ENCODE data around the gene GRIN3B. TPM values are rescaled to one million over a fixed set of nuclear protein-coding genes. Genes with fewer than 3 reads are reported as not detected.

Gene GRIN3B
- total RNA-seq, 1 experiment from 2014 or later: not detected

DNA sequence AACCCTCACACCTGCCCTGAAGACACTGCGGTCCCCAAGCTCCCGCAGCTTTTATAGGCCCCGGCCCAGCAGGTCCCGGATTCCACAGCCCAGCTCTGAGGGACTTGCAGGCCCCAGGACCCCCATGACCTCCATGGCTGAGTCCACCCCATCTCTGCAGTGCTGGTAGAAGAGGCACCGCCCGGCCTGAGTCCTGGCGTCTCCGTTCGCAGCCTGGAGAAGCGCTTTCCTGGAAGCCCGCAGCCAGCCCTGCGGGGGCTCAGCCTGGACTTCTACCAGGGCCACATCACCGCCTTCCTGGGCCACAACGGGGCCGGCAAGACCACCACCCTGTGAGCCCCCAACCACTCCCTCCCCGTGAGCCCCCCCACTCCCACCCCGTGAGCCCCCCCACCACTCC is 48.9 kb downstream of the GRIN3B start:
- in situ Hi-C loops (cut with HindIII; ENCODE audit: low pct_unique_long_range_greater_than_20kb, low sequenced_read_pairs): no loop called here
- DNase-seq (ENCODE audit: low read depth): no peak

DNA sequence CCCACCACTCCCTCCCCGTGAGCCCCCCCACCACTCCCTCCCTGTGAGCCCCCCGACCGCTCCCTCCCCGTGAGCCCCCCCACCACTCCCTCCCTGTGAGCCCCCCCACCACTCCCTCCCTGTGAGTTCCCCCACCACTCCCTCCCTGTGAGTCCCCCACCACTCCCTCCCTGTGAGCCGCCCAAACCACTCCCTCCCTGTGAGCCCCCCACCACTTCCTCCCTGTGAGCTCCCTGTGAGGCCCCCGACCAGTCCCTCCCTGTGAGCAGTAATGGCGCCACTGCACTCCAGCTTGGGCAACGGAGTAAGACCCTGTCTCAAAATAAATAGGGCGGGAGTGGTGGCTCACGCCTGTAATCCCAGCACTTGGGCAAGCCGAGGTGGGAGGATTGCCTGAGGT is 49.6 kb downstream of the GRIN3B start:
- DNase-seq (ENCODE audit: low read depth): no peak
- in situ Hi-C loops (cut with HindIII; ENCODE audit: low pct_unique_long_range_greater_than_20kb, low sequenced_read_pairs): no loop called here

DNA sequence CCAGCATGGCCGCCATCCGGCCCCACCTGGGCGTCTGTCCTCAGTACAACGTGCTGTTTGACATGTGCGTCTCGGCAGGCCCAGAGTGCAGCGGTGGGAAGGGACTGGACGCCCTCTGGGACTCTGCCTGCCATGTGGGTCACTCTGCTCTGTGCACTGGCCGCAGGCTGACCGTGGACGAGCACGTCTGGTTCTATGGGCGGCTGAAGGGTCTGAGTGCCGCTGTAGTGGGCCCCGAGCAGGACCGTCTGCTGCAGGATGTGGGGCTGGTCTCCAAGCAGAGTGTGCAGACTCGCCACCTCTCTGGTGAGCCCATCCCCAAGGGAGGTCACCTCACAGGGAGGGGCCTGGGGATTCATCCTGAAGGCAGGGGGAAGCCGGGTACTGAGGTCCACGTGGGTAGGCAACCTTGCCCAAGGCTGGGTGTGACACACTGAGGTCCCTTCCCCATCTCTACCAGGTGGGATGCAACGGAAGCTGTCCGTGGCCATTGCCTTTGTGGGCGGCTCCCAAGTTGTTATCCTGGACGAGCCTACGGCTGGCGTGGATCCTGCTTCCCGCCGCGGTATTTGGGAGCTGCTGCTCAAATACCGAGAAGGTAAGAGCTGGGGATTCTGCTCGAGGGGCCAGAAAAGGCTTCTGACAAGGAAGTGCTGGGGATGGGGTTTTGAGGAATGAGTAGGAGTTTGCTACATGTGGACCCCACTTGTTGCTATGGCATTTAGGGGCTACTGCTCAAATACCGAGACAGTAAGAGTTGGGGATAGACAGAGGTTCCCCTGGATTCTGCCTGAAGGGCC is 51.0 kb downstream of the GRIN3B start:
- DNase-seq (ENCODE audit: low read depth): no peak
- in situ Hi-C loops (cut with HindIII; ENCODE audit: low pct_unique_long_range_greater_than_20kb, low sequenced_read_pairs): no loop called here

DNA sequence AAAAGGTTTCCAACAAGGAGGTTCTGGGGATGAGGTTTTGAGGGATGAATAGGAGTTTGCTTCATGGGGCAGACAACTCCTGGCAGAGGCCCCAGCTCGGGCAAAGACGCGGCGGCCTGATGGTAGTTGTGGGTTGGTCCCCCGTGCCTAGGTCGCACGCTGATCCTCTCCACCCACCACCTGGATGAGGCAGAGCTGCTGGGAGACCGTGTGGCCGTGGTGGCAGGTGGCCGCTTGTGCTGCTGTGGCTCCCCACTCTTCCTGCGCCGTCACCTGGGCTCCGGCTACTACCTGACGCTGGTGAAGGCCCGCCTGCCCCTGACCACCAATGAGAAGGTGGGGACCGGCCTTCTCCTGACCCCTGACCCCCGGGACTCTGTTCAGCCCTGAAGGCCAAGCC is 51.6 kb downstream of the GRIN3B start:
- in situ Hi-C loops (cut with HindIII; ENCODE audit: low pct_unique_long_range_greater_than_20kb, low sequenced_read_pairs): no loop called here
- no peak for DNase-seq (ENCODE audit: low read depth)

DNA sequence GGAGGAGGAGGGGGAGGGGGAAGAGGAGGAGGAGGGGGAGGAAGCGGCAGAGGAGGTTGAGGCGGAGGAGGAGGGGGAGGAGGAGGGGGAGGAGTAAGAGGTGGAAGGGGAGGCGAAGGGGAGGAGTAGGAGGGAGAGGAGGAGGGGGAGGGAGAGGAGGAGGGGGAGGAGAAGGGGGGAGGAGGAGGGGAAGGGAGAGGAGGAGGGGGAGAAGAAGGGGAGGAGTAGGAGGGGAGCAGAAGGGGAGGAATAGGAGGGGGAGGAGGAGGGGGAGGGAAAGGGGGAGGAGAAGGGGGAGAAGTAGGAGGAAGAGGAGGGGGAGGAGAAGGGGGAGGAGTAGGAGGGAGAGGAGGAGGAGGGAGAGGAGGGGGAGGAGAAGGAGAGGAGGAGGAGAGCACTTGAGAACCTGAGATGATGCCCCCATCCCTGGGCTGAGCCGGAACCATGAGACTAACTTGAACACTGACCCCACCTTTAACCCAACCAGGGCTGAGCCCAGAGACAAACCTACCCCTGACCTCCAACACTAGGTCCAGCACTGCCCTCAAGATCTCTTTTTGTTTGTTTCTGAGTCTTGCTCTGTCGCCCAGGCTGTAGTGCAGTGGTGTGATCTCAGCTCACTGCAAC is 52.2 kb downstream of the GRIN3B start:
- in situ Hi-C loops (cut with HindIII; ENCODE audit: low pct_unique_long_range_greater_than_20kb, low sequenced_read_pairs): no loop called here
- DNase-seq (ENCODE audit: low read depth): no peak

DNA sequence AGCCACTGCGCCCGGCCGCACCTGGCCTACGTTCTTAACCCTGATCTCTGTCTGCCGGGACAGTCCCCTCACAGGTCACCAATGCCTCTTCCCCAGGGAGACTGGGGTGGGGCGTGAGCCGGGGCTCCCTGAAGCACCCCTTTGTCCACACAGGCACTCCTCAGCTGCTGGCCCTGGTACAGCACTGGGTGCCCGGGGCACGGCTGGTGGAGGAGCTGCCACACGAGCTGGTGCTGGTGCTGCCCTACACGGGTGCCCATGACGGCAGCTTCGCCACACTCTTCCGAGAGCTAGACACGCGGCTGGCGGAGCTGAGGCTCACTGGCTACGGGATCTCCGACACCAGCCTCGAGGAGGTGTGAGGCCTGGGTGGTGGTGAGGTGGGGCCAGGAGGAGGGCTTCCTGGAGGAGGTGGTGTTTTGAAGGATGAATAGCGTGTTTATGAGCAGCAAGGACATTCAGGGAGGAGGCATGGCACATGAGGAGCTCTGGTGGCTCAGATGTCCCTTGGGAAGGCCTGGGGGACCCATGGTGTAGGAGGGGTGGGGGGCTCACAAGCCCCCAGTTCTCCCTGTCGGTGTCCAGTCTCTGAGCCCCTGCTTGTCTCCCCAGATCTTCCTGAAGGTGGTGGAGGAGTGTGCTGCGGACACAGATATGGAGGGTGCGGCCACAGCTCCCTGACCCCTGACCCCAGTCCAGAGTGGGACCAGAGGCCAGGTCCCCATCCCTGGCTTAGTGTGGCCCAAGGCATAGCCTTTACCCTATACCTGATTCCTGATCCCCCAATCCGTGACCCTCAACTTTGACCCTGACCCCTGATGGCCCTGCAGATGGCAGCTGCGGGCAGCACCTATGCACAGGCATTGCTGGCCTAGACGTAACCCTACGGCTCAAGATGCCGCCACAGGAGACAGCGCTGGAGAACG is 53.2 kb downstream of the GRIN3B start:
- in situ Hi-C loops (cut with HindIII; ENCODE audit: low pct_unique_long_range_greater_than_20kb, low sequenced_read_pairs): no loop called here

DNA sequence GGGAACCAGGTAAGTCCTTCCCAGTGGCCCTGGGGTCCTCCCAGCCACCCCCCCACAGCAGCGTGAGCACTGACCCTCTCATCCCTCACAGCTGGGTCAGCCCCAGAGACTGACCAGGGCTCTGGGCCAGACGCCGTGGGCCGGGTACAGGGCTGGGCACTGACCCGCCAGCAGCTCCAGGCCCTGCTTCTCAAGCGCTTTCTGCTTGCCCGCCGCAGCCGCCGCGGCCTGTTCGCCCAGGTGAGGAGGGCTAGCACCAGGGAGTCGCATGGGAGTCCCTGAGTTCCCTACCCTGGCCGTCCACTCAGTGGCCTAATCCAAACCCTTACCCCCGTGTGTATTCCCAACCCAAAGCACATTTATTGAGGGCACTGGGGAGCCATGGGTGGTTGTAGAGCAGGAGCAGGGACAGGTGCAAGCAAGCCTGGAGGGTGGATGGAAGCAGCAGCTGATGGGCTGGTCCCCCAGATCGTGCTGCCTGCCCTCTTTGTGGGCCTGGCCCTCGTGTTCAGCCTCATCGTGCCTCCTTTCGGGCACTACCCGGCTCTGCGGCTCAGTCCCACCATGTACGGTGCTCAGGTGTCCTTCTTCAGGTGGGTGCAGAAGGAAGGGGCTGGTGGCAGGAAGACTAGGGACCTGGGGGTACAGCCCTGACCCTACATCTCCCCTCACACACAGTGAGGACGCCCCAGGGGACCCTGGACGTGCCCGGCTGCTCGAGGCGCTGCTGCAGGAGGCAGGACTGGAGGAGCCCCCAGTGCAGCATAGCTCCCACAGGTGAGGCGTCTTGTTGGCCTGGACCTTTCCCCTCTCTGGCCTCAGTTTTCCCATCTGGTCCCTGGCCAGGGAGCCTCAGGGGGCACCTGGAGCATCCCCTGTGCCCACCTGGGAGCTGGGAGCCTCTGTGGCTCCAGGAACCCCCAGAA is 54.1 kb downstream of the GRIN3B start:
- DNase-seq (ENCODE audit: low read depth): no peak
- in situ Hi-C loops (cut with HindIII; ENCODE audit: low pct_unique_long_range_greater_than_20kb, low sequenced_read_pairs): no loop called here

More for the DNA sequence above, 53.2 kb downstream of the GRIN3B start:
- no peak for DNase-seq (ENCODE audit: low read depth)

DNA sequence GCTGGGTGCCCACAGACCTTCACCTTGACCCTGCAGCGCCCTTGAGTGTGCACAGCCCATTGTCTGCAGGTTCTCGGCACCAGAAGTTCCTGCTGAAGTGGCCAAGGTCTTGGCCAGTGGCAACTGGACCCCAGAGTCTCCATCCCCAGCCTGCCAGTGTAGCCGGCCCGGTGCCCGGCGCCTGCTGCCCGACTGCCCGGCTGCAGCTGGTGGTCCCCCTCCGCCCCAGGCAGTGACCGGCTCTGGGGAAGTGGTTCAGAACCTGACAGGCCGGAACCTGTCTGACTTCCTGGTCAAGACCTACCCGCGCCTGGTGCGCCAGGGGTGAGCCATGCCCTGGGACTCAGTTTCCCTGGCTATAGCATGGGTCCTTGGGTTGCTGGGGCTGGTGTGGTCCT is 54.8 kb downstream of the GRIN3B start:
- in situ Hi-C loops (cut with HindIII; ENCODE audit: low pct_unique_long_range_greater_than_20kb, low sequenced_read_pairs): no loop called here
- no peak for DNase-seq (ENCODE audit: low read depth)

DNA sequence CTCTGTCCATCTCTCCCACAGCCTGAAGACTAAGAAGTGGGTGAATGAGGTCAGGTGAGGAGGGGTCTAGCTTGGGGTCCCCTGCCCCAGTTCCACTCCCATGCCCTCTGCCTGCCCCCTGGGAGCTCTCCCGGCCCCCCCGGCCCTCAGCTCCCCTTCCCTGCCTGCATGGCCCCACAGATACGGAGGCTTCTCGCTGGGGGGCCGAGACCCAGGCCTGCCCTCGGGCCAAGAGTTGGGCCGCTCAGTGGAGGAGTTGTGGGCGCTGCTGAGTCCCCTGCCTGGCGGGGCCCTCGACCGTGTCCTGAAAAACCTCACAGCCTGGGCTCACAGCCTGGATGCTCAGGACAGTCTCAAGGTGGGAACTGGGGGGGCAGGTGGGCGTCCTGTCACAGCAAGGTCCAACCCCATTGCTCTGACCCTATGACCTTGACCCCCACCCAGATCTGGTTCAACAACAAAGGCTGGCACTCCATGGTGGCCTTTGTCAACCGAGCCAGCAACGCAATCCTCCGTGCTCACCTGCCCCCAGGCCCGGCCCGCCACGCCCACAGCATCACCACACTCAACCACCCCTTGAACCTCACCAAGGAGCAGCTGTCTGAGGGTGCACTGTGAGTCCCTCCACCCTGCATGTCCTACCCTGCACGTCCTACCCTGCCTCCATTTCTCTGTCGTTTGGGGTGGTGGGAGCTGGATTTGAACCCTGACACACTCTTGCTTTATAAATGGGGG is 55.8 kb downstream of the GRIN3B start:
- in situ Hi-C loops (cut with HindIII; ENCODE audit: low pct_unique_long_range_greater_than_20kb, low sequenced_read_pairs): no loop called here
- DNase-seq (ENCODE audit: low read depth): no peak

DNA sequence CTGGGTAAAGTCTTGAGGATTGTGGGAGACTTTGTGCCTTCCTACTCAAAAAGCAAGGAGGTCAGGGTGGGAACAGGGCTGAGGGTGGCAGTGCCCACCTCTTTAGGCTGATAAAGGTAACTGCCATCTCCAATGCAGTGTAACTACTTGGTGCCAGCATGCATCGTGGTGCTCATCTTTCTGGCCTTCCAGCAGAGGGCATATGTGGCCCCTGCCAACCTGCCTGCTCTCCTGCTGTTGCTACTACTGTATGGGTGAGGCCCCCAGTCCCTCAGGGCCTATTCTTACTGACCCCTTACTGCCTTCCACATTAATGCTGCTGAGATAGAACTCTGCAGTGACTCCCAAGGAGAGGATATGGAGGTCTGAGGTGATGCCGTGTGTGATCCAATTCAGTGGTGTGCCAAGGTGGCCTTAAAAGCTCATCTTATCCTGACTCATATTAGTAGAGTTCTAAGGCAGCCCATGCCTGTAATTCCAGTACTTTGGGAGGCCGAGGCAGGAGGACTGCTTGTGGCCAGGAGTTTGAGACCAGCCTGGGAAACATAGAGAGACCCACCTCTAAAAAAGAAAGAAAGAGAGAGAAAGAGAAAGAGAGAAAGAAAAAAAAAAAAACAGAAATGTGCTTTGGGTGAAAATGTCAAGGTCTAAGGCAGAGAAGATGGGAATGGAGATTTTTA is 57.1 kb downstream of the GRIN3B start:
- DNase-seq (ENCODE audit: low read depth): no peak
- in situ Hi-C loops (cut with HindIII; ENCODE audit: low pct_unique_long_range_greater_than_20kb, low sequenced_read_pairs): no loop called here

DNA sequence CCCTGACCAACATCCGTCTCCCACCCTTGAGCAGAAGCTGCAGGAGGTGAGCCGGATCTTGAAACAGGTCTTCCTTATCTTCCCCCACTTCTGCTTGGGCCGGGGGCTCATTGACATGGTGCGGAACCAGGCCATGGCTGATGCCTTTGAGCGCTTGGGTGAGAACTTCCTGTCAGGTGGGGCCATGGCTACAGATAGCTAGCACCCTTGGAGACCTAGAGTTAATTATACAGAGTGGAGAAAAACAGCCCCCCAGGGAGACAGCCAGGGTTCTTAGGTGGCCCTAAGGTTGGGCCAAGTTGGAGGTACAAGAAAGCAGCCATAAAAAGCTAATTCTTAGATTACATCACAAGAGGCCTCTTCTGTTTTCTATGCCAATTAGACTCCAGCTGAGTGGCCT is 57.9 kb downstream of the GRIN3B start:
- DNase-seq (ENCODE audit: low read depth): no peak
- in situ Hi-C loops (cut with HindIII; ENCODE audit: low pct_unique_long_range_greater_than_20kb, low sequenced_read_pairs): no loop called here

Other genes starting within 250 kb of the GRIN3B start
- 3.9 and 9.6 TPM in 2 replicates for gene MISP, start 249.3 kb upstream of the GRIN3B start, total RNA-seq (2014; rRNA removed; shearing (Covaris generic); ENCODE audit: low replicate concordance)
- 136 and 182 TPM in 2 replicates for gene PTBP1, start 203.0 kb upstream of the GRIN3B start, total RNA-seq (2014; rRNA removed; shearing (Covaris generic); ENCODE audit: low replicate concordance)
- gene PLPPR3, start 178.5 kb upstream of the GRIN3B start, total RNA-seq (2014; rRNA removed; shearing (Covaris generic); ENCODE audit: low replicate concordance): 3.1 and 13.6 TPM in 2 replicates
- not detected in 2 replicates for gene AZU1, start 172.6 kb upstream of the GRIN3B start, total RNA-seq (2014; rRNA removed; shearing (Covaris generic); ENCODE audit: low replicate concordance)
- gene PRTN3, start 159.4 kb upstream of the GRIN3B start, total RNA-seq (2014; rRNA removed; shearing (Covaris generic); ENCODE audit: low replicate concordance): 0.14 TPM in 1 of 2 replicates, not detected in the other
- gene ELANE, start 148.1 kb upstream of the GRIN3B start, total RNA-seq (2014; rRNA removed; shearing (Covaris generic); ENCODE audit: low replicate concordance): not detected in 2 replicates
- gene CFD, start 140.8 kb upstream of the GRIN3B start, total RNA-seq (2014; rRNA removed; shearing (Covaris generic); ENCODE audit: low replicate concordance): 6.8 and 9.9 TPM in 2 replicates
- gene MED16, start 107.2 kb upstream of the GRIN3B start, total RNA-seq (2014; rRNA removed; shearing (Covaris generic); ENCODE audit: low replicate concordance): 17.3 and 26.9 TPM in 2 replicates
- gene RNU6-9, start 106.9 kb upstream of the GRIN3B start, total RNA-seq (2014; rRNA removed; shearing (Covaris generic); ENCODE audit: low replicate concordance): not detected in 2 replicates
- 6.2 and 34.0 TPM in 2 replicates for gene R3HDM4, start 87.2 kb upstream of the GRIN3B start, total RNA-seq (2014; rRNA removed; shearing (Covaris generic); ENCODE audit: low replicate concordance)
- not detected in 2 replicates for gene KISS1R, start 83.1 kb upstream of the GRIN3B start, total RNA-seq (2014; rRNA removed; shearing (Covaris generic); ENCODE audit: low replicate concordance)
- gene ARID3A, start 74.4 kb upstream of the GRIN3B start, total RNA-seq (2014; rRNA removed; shearing (Covaris generic); ENCODE audit: low replicate concordance): 7.8 and 12.2 TPM in 2 replicates
- 99.1 and 111 TPM in 2 replicates for gene WDR18, start 16.1 kb upstream of the GRIN3B start, total RNA-seq (2014; rRNA removed; shearing (Covaris generic); ENCODE audit: low replicate concordance)
- 61.5 and 120 TPM in 2 replicates for gene TMEM259, start 20.7 kb downstream of the GRIN3B start, total RNA-seq (2014; rRNA removed; shearing (Covaris generic); ENCODE audit: low replicate concordance)
- not detected in 2 replicates for gene RNU6-2, start 21.1 kb downstream of the GRIN3B start, total RNA-seq (2014; rRNA removed; shearing (Covaris generic); ENCODE audit: low replicate concordance)
- gene CNN2, start 26.2 kb downstream of the GRIN3B start, total RNA-seq (2014; rRNA removed; shearing (Covaris generic); ENCODE audit: low replicate concordance): 78.5 and 93.1 TPM in 2 replicates
- 10.5 and 32.1 TPM in 2 replicates for gene ABCA7, start 39.7 kb downstream of the GRIN3B start, total RNA-seq (2014; rRNA removed; shearing (Covaris generic); ENCODE audit: low replicate concordance)
- 17.3 and 36.7 TPM in 2 replicates for gene ARHGAP45, start 66.7 kb downstream of the GRIN3B start, total RNA-seq (2014; rRNA removed; shearing (Covaris generic); ENCODE audit: low replicate concordance)
- 119 and 180 TPM in 2 replicates for gene POLR2E, start 95.0 kb downstream of the GRIN3B start, total RNA-seq (2014; rRNA removed; shearing (Covaris generic); ENCODE audit: low replicate concordance)
- gene GPX4, start 103.6 kb downstream of the GRIN3B start, total RNA-seq (2014; rRNA removed; shearing (Covaris generic); ENCODE audit: low replicate concordance): 693 and 719 TPM in 2 replicates
- 20.1 and 23.7 TPM in 2 replicates for gene SBNO2, start 173.8 kb downstream of the GRIN3B start, total RNA-seq (2014; rRNA removed; shearing (Covaris generic); ENCODE audit: low replicate concordance)
- gene STK11, start 205.4 kb downstream of the GRIN3B start, total RNA-seq (2014; rRNA removed; shearing (Covaris generic); ENCODE audit: low replicate concordance): 74.2 and 78.3 TPM in 2 replicates
- gene CBARP, start 237.6 kb downstream of the GRIN3B start, total RNA-seq (2014; rRNA removed; shearing (Covaris generic); ENCODE audit: low replicate concordance): 0.24 and 1.9 TPM in 2 replicates
- 17.9 and 24.9 TPM in 2 replicates for gene ATP5F1D, start 241.3 kb downstream of the GRIN3B start, total RNA-seq (2014; rRNA removed; shearing (Covaris generic); ENCODE audit: low replicate concordance)
- gene MIDN, start 248.2 kb downstream of the GRIN3B start, total RNA-seq (2014; rRNA removed; shearing (Covaris generic); ENCODE audit: low replicate concordance): 5.8 and 7.6 TPM in 2 replicates